HepG2 (cell line): Measurements from ENCODE around the gene NUP93. TPM values are rescaled to one million over a fixed set of nuclear protein-coding genes. Genes with fewer than 3 reads are reported as not detected.

ENCODE experiments used
- ATAC-seq: fragments of 200-7000 bp; cut with Tn5 transposase; 3 replicates; pipeline ENCODE4 v1.9.1; 2020; ENCODE audit warnings: mild to moderate bottlenecking, moderate library complexity
- BruUV-seq: library from RNA; stranded (reverse); fragments of 400-500 nt; replicated peaks from 2 replicates; lab custom pipeline; 2021; lab: Mats Ljungman, UMichigan
- CTCF ChIA-PET: fragments of 300-600 bp; formaldehyde crosslinking; extraction: SDS; loops from one replicate; lab custom pipeline; 2021; ENCODE audit warnings: low total read pairs, inconsistent platforms, low intra/inter-chr PET ratio; lab: Yijun Ruan, JAX
- POLR2A ChIA-PET: fragments of 350-600 bp; sonication (Branson Sonifier 250); formaldehyde crosslinking; loops from one replicate; lab custom pipeline; 2020; ENCODE audit warnings: antibody characterized with exemption, inconsistent platforms; lab: Yijun Ruan, JAX
- DNase-seq: peaks from one replicate; pipeline ENCODE4 v3.0.0-alpha.2; 2015; ENCODE audit warnings: low spot score
- FAIRE-seq: peaks from 3 replicates; lab custom pipeline; 2011; peaks lifted over from hg19 to GRCh38; lab: Jason Lieb, UNC
- H2AFZ ChIP-seq: one replicate; pipeline ENCODE4 v1.6.1; 2011; ENCODE audit warnings: low read length, inconsistent platforms
- H3K27ac ChIP-seq: fragments of 300-600 bp; 3 replicates; pipeline ENCODE4 v1.8.0; 2011; ENCODE audit warnings: mixed run types, mild to moderate bottlenecking, mixed read lengths, low read length, inconsistent platforms; ENCODE audit not compliant: insufficient read depth; ENCODE audit errors: extremely low read length
- H3K27me3 ChIP-seq, 2 experiments: fragments of 200-600 bp in 1 of 2; 2 replicates in 1 of 2; 3 replicates in 1 of 2; pipeline versions ENCODE4 v1.6.0 to v1.8.0; 2011; ENCODE audit warnings: low read length in 2 of 2, mild to moderate bottlenecking in 2 of 2, moderate library complexity in 2 of 2, inconsistent platforms in 1 of 2; ENCODE audit not compliant: insufficient read depth in 2 of 2, control insufficient read depth in 1 of 2
- H3K36me3 ChIP-seq, 2 experiments: fragments of 200-600 bp in 1 of 2; replicated peaks in 1 of 2; 2 replicates in 1 of 2; 3 replicates in 1 of 2; pipeline versions ENCODE4 v1.5.1 to v1.8.0; 2011; ENCODE audit warnings: low read length in 2 of 2, inconsistent platforms in 1 of 2; ENCODE audit not compliant: insufficient read depth in 2 of 2, control insufficient read depth in 1 of 2
- H3K4me1 ChIP-seq: 2 replicates; pipeline ENCODE4 v1.5.1; 2012; ENCODE audit warnings: low read length, inconsistent platforms; ENCODE audit not compliant: insufficient read depth
- H3K4me2 ChIP-seq: 2 replicates; pipeline ENCODE4 v1.6.0; 2011; ENCODE audit warnings: low read depth, low read length, inconsistent platforms
- H3K4me3 ChIP-seq, 3 experiments: fragments of 200-600 bp in 1 of 3; sonication (generic), shearing (Covaris generic) in 1 of 3; replicated peaks in 1 of 3; 2 replicates each; pipeline ENCODE4 v1.5.1; 2011 to 2016; ENCODE audit warnings: low read length in 3 of 3, inconsistent platforms in 2 of 3, low read depth in 2 of 3, mild to moderate bottlenecking in 2 of 3, control low read depth in 1 of 3, mixed read lengths in 1 of 3; ENCODE audit not compliant: insufficient read depth in 1 of 3
- H3K79me2 ChIP-seq: one replicate; pipeline ENCODE4 v1.6.1; 2011; ENCODE audit warnings: low read length, inconsistent platforms; ENCODE audit not compliant: insufficient read depth
- H3K9ac ChIP-seq: 2 replicates; pipeline ENCODE4 v1.6.0; 2011; ENCODE audit warnings: mild to moderate bottlenecking, low read depth, low read length, inconsistent platforms; ENCODE audit not compliant: insufficient read depth
- H3K9me3 ChIP-seq: 2 replicates; pipeline ENCODE4 v1.5.1; 2012; ENCODE audit warnings: mild to moderate bottlenecking, low read length
- H4K20me1 ChIP-seq: 2 replicates; pipeline ENCODE4 v1.6.0; 2011; ENCODE audit warnings: inconsistent platforms, mild to moderate bottlenecking, low read length, moderate library complexity; ENCODE audit not compliant: insufficient read depth
- AKNA ChIP-seq: sonication (generic); formaldehyde crosslinking; IDR thresholded peaks from 2 replicates; pipeline ENCODE4 v1.4.0; 2020; ENCODE audit warnings: missing genetic modification reagents, borderline replicate concordance
- ATF7-NPFF ChIP-seq: sonication (generic); formaldehyde crosslinking; IDR thresholded peaks from 2 replicates; pipeline ENCODE4 v1.8.1; 2023; ENCODE audit warnings: mild to moderate bottlenecking, low read depth, missing genetic modification reagents, moderate library complexity
- LBX2 ChIP-seq: sonication (generic); formaldehyde crosslinking; IDR thresholded peaks from 2 replicates; pipeline ENCODE4 v1.5.0; 2020; ENCODE audit warnings: missing genetic modification reagents, mild to moderate bottlenecking, borderline replicate concordance
- MED1 ChIP-seq: sonication (generic); formaldehyde crosslinking; IDR thresholded peaks from 2 replicates; pipeline ENCODE4 v1.4.0; 2020; ENCODE audit warnings: missing genetic modification reagents
- NFYB ChIP-seq: sonication (generic); formaldehyde crosslinking; IDR thresholded peaks from 2 replicates; pipeline ENCODE4 v1.4.0; 2020; ENCODE audit warnings: missing genetic modification reagents
- RXRA ChIP-seq: sonication (generic); formaldehyde crosslinking; IDR thresholded peaks from 2 replicates; pipeline ENCODE4 v1.5.1; 2020; ENCODE audit warnings: missing genetic modification reagents
- RXRB ChIP-seq: IDR thresholded peaks from 2 replicates; pipeline ENCODE4 v1.6.1; 2016; ENCODE audit warnings: borderline replicate concordance, missing genetic modification reagents, missing compliant biosample characterization
- SAP130 ChIP-seq: IDR thresholded peaks from 2 replicates; pipeline ENCODE4 v1.6.1; 2016; ENCODE audit warnings: low read depth
- THRA ChIP-seq: sonication (generic); formaldehyde crosslinking; IDR thresholded peaks from 2 replicates; pipeline ENCODE4 v1.4.0; 2020; ENCODE audit warnings: missing genetic modification reagents, borderline replicate concordance
- ZNF121 ChIP-seq: sonication (generic); formaldehyde crosslinking; IDR thresholded peaks from 2 replicates; pipeline ENCODE4 v1.5.0; 2020; ENCODE audit warnings: mild to moderate bottlenecking, missing genetic modification reagents
- ZNF207 ChIP-seq: fragments of 450-650 bp; IDR thresholded peaks from 2 replicates; pipeline ENCODE4 v1.6.1; 2016; ENCODE audit warnings: antibody characterized with exemption, borderline replicate concordance
- ZNF83 ChIP-seq: sonication (generic); formaldehyde crosslinking; IDR thresholded peaks from 2 replicates; pipeline ENCODE4 v1.4.0; 2020; ENCODE audit warnings: missing genetic modification reagents, mild to moderate bottlenecking, borderline replicate concordance
- WGBS: methylation state at CpG from one replicate; pipeline ENCODE4 v1.1.6; 2017; ENCODE audit warnings: low lambda C conversion rate; 5-methylcytosine and 5-hydroxymethylcytosine counted together
- in situ Hi-C: cut with HindIII; loops from 2 replicates; pipeline ENCODE4 v1.10.0; 2017; ENCODE audit warnings: low pct_unique_long_range_greater_than_20kb; ENCODE audit not compliant: extremely low pct_ligation_motif_present
- intact Hi-C: fragments of 100-400 bp; cut with micrococcal nuclease; formaldehyde crosslinking; loops from one replicate; pipeline ENCODE4 v1.10.0; 2022; ENCODE audit not compliant: unreplicated experiment
- polyA plus RNA-seq, 8 experiments: library from polyadenylated mRNA; depleted of rRNA in 3 of 8; stranded (reverse) in 7 of 8; unstranded in 1 of 8; fragments of >200 nt; fragmentation: Illumina TruSeq in 4 of 8; extraction: Trizol in 4 of 8; gene quantifications; 2 replicates each; pipeline versions ENCODE4 v1.2.1 to v1.2.3, GENCODE V29; 2011 to 2016; ENCODE audit warnings: low read depth in 4 of 8, missing spikeins in 1 of 8, mixed read lengths in 1 of 8; ENCODE audit not compliant: insufficient read depth in 1 of 8
- total RNA-seq, 5 experiments: library from RNA; depleted of rRNA; stranded (reverse); fragments of >200 nt; fragmentation: Illumina TruSeq; extraction: Trizol; gene quantifications; 2 replicates each; pipeline ENCODE4 v1.2.3, GENCODE V29; 2016; ENCODE audit warnings: low read depth in 1 of 5
- TF ChIP-seq, protein P1 (sequence below): IDR thresholded peaks from 2 replicates; pipeline ENCODE4 v1.6.1; 2016; ENCODE audit warnings: control low read depth

Gene NUP93
- total and polyA plus RNA-seq, 2 of the 13 experiments (the other 11 are each of a cell fraction or from before 2014, with no cell fraction given), result 58.5 to 140 TPM

GRCh38 chr16:56690420-56691122, 39.4 kb upstream of the NUP93 start (continued):
- TF ChIP-seq ZNF207 (no peak), RXRB (CRISPR knock-in tag) (no peak), LBX2 (no peak), ZNF121 (CRISPR knock-in tag) (no peak), ZNF83 (CRISPR knock-in tag) (no peak), AKNA (CRISPR knock-in tag) (no peak)
- TF ChIP-seq, all 625 proteins: peak for 0

- 0% methylated on average over 3 of the region's 4 CpGs for WGBS
- intact Hi-C loops (no loop called here), in situ Hi-C loops (no loop called here)
- H3K36me3 ChIP-seq, result no peaks in the 10 kb centered on the region
- peak; percentile 69 for FAIRE-seq
- ChIA-PET POLR2A (no interaction called here), CTCF (no interaction called here)
- no peaks in the 10 kb centered on the region for H3K79me2 ChIP-seq
- peak; percentile 66 for ATAC-seq
- BruUV-seq, result no TSS peak
- 0 out of 5 replicates have a peak, but pooled peaks cover 0 to 6% of the 10 kb centered on the region in 2 experiments for H3K27me3 ChIP-seq
- no peak overlapping the region for H3K27ac ChIP-seq
- peaks cover 3% of the 10 kb centered on the region for H3K9me3 ChIP-seq
- H3K4me3 ChIP-seq, result no peak overlapping the region
- no peak overlapping the region for H3K9ac ChIP-seq
- H3K4me2 ChIP-seq, result no peak overlapping the region
- no peaks in the 10 kb centered on the region for H4K20me1 ChIP-seq
- H2AFZ ChIP-seq, result no peak overlapping the region
- H3K4me1 ChIP-seq, result peaks cover 23% of the 10 kb centered on the region
- peak; percentile 77 for DNase-seq
- TF ChIP-seq SAP130 (CRISPR knock-in tag), result 0 out of 2 replicates have a peak, but pooled peaks have one; percentile 21
- TF ChIP-seq ATF7-NPFF (CRISPR knock-in tag), result no peak
- TF ChIP-seq RXRB (CRISPR knock-in tag), result peak; percentile 57
- TF ChIP-seq NFYB (CRISPR knock-in tag), result peak; percentile 44; the same call in 1 of the 2 replicates
- TF ChIP-seq RXRA (CRISPR knock-in tag), result peak; percentile 73; the same call in 1 of the 2 replicates
- TF ChIP-seq THRA (CRISPR knock-in tag), result peak; percentile 90
- TF ChIP-seq, protein P1, sequence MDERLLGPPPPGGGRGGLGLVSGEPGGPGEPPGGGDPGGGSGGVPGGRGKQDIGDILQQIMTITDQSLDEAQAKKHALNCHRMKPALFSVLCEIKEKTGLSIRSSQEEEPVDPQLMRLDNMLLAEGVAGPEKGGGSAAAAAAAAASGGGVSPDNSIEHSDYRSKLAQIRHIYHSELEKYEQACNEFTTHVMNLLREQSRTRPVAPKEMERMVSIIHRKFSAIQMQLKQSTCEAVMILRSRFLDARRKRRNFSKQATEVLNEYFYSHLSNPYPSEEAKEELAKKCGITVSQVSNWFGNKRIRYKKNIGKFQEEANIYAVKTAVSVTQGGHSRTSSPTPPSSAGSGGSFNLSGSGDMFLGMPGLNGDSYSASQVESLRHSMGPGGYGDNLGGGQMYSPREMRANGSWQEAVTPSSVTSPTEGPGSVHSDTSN, result 0 out of 2 replicates have a peak, but pooled peaks have one; percentile 44
- peak; percentile 19; the same call in 1 of the 2 replicates for TF ChIP-seq MED1 (CRISPR knock-in tag)
These were observed 38.0 kb upstream of the NUP93 start for GRCh38 chr16:56691885-56692284.
